Tibial artery (tissue), 4 donors: Measurements from ENCODE around the gene ZC3HAV1L.
"Not testable (repeated sequence)": the region's sequence is repeated elsewhere in the genome, so short reads cannot be mapped to it uniquely, and the experiment has no call there.

Source experiments
- DNase-seq, 2 donors: peaks; one replicate each; pipeline ENCODE4 v3.0.0-alpha.2; 2019
- H3K27ac ChIP-seq, 2 donors: fragments of 200-600 bp; sonication (generic) in 1 of 2; 1 replicate in 1 of 2; 2 replicates in 1 of 2; pipeline ENCODE4 v1.5.1; 2018 to 2019; ENCODE audit warnings: mild to moderate bottlenecking in 1 of 2
- H3K27me3 ChIP-seq, 2 donors: fragments of 200-600 bp; sonication (generic) in 1 of 2; one replicate each; pipeline versions ENCODE4 v1.5.1 to v1.6.0; 2016 to 2019
- H3K36me3 ChIP-seq, 3 donors: fragments of 200-600 bp; sonication (generic) in 2 of 3; one replicate each; pipeline ENCODE4 v1.5.1; 2016 to 2019; ENCODE audit warnings: mild to moderate bottlenecking in 2 of 3
- H3K4me1 ChIP-seq, 4 donors: fragments of 200-600 bp; sonication (generic) in 2 of 4; 1 replicate in 3 of 4; 2 replicates in 1 of 4; pipeline ENCODE4 v1.5.1; 2016 to 2019
- H3K4me3 ChIP-seq, 2 donors: fragments of 200-600 bp; sonication (generic) in 1 of 2; 1 replicate in 1 of 2; 2 replicates in 1 of 2; pipeline ENCODE4 v1.5.1; 2018 to 2019; ENCODE audit warnings: mild to moderate bottlenecking in 2 of 2
- H3K9me3 ChIP-seq, 3 donors: fragments of 200-600 bp; sonication (generic) in 1 of 3; one replicate each; pipeline ENCODE4 v1.5.1; 2016 to 2019
- CTCF ChIP-seq, 2 experiments: fragments of 200-600 bp in 1 of 2; fragments of 450-650 bp in 1 of 2; IDR thresholded peaks; one replicate each; pipeline ENCODE4 v1.5.1; 2017 to 2019; ENCODE audit warnings: antibody characterized with exemption in 2 of 2, mild to moderate bottlenecking in 1 of 2, moderate library complexity in 1 of 2
- intact Hi-C: fragments of 100-400 bp; cut with DNase I; formaldehyde crosslinking; loops from one replicate; pipeline ENCODE4 v1.15.0; 2023; ENCODE audit warnings: low total_unique reads

ZC3HAV1L gene

GRCh38 chr7:138978541-138979184 is 57.2 kb downstream of the ZC3HAV1L start:
- Histone ChIP-seq H3K27me3 (peaks cover 0 to 26% of the 10 kb centered on the region in 2 donors), H3K4me1 (peaks cover 0 to 19% (median 7%) of the 10 kb centered on the region in 4 donors), H3K36me3 (no peaks in the 10 kb centered on the region), H3K4me3 (no peak overlapping the region), H3K9me3 (no peaks in the 10 kb centered on the region), H3K27ac (no peak overlapping the region)
- DNase-seq: no peak
- no peak for TF ChIP-seq CTCF (IDR thresholded peaks at IDR 0.05)
- intact Hi-C loops: no loop called here

- H3K27ac ChIP-seq, intact Hi-C loops, H3K9me3 ChIP-seq, H3K4me3 ChIP-seq, H3K36me3 ChIP-seq, DNase-seq: not testable (repeated sequence)
- Histone ChIP-seq H3K4me1 (peaks cover 0 to 11% (median 4%) of the 10 kb centered on the region in 4 donors), H3K27me3 (peaks cover 0 to 26% of the 10 kb centered on the region in 2 donors)
Observed at GRCh38 chr7:138976161-138976560, 59.7 kb downstream of the ZC3HAV1L start.
